ENCODE results near the gene AP1S2. TPM values are rescaled to one million over a fixed set of nuclear protein-coding genes. Genes with fewer than 3 reads are reported as not detected.

AP1S2 gene
- total and polyA plus RNA-seq, 9 of the 15 experiments (the other 6 are each of a cell fraction or from before 2014, with no cell fraction given): 11.1 to 64.2 (median 25.8) TPM

GRCh38 chrX:15888062-15888461 is 33.4 kb upstream of the AP1S2 start:
- no peak for ATAC-seq
- 7% methylated on average over 5 of the region's 5 CpGs for WGBS (ENCODE audit: insufficient coverage, low coverage, missing lambda C conversion rate)
- ChIA-PET POLR2A (no interaction called here), CTCF (ENCODE audit: low intra/inter-chr PET ratio) (no interaction called here)
- BruUV-seq (replicated peaks): no TSS peak
- H3K4me3 ChIP-seq: no peak overlapping the region
- peaks cover 0 to 5% of the 10 kb centered on the region in 2 experiments; a peak in 1 of 5 replicates for H3K27me3 ChIP-seq (ENCODE audit: control insufficient read depth in 2 of 2, insufficient read depth in 2 of 2, low read length in 2 of 2)
- peaks cover 0 to 5% of the 10 kb centered on the region in 2 experiments; a peak in 1 of 5 replicates for H3K4me1 ChIP-seq (replicated peaks in 1 of 2; ENCODE audit: control insufficient read depth in 2 of 2, insufficient read depth in 2 of 2, low read length in 2 of 2)
- DNase-seq (ENCODE audit: extremely low read depth in 1 of 4, low spot score in 3 of 4): no peak
- in situ Hi-C loops (cut with MboI) (no loop called here), intact Hi-C loops (cut with micrococcal nuclease) (no loop called here)
- peak overlapping the region; percentile 32; the same call in 1 of the 2 replicates for H2AFZ ChIP-seq (ENCODE audit: low read depth, low read length)
- no peaks in the 10 kb centered on the region for H3K36me3 ChIP-seq (ENCODE audit: control insufficient read depth, insufficient read depth, low read length)
- H3K27ac ChIP-seq (ENCODE audit: extremely low read depth, low read depth, low read length): no peak overlapping the region
- no peak for FAIRE-seq
- no peaks in the 10 kb centered on the region for H3K9me3 ChIP-seq (replicated peaks; ENCODE audit: control insufficient read depth, insufficient read depth, low read depth, low read length)
- TF ChIP-seq EP300 (IDR thresholded peaks at IDR 0.05; ENCODE audit: low read length): no peak
- TF ChIP-seq ZNF584 (CRISPR knock-in tag; IDR thresholded peaks at IDR 0.05; ENCODE audit: low read depth): no peak
- no peak for TF ChIP-seq SIX5 (IDR thresholded peaks at IDR 0.05; ENCODE audit: borderline replicate concordance in 1 of 2, insufficient read depth in 1 of 2, low read depth in 1 of 2, low read length in 2 of 2)
- TF ChIP-seq ZNF311 (CRISPR knock-in tag; IDR thresholded peaks at IDR 0.05): no peak
- no peak for TF ChIP-seq ZNF785 (CRISPR knock-in tag; IDR thresholded peaks at IDR 0.05)
- no peak for TF ChIP-seq NUFIP1 (IDR thresholded peaks at IDR 0.05; ENCODE audit: partially characterized antibody)
- no peak for TF ChIP-seq POLR2AphosphoS5 (IDR thresholded peaks at IDR 0.05; ENCODE audit: control insufficient read depth, insufficient read depth, low read depth, low read length)
- no peaks in the 10 kb centered on the region for H4K20me1 ChIP-seq (replicated peaks; ENCODE audit: control insufficient read depth, insufficient read depth, low read length)
- no peaks in the 10 kb centered on the region for H3K9me1 ChIP-seq (ENCODE audit: control insufficient read depth, insufficient read depth, low read length)
- no peak overlapping the region; a peak in 1 of 4 replicates for H3K9ac ChIP-seq (ENCODE audit: insufficient read depth in 1 of 2, low read depth in 2 of 2, low read length in 2 of 2)
- no peak overlapping the region for H3K4me2 ChIP-seq (ENCODE audit: insufficient read depth, low read length)
- H3K79me2 ChIP-seq (ENCODE audit: control insufficient read depth, insufficient read depth, low read length): no peaks in the 10 kb centered on the region

GRCh38 chrX:15883540-15883863 is 28.9 kb upstream of the AP1S2 start:
- Histone ChIP-seq H3K9me3 (replicated peaks; ENCODE audit: control insufficient read depth, insufficient read depth, low read depth, low read length) (no peaks in the 10 kb centered on the region), H3K9me1 (ENCODE audit: control insufficient read depth, insufficient read depth, low read length) (no peaks in the 10 kb centered on the region), H3K9ac (ENCODE audit: insufficient read depth in 1 of 2, low read depth in 2 of 2, low read length in 2 of 2) (no peak overlapping the region), H3K36me3 (ENCODE audit: control insufficient read depth, insufficient read depth, low read length) (no peaks in the 10 kb centered on the region), H3K27me3 (ENCODE audit: control insufficient read depth in 2 of 2, insufficient read depth in 2 of 2, low read length in 2 of 2) (peaks cover 0 to 5% of the 10 kb centered on the region in 2 experiments; a peak in 1 of 5 replicates), H2AFZ (ENCODE audit: low read depth, low read length) (no peak overlapping the region), H3K4me1 (replicated peaks in 1 of 2; ENCODE audit: control insufficient read depth in 2 of 2, insufficient read depth in 2 of 2, low read length in 2 of 2) (peaks cover 0 to 5% of the 10 kb centered on the region in 2 experiments; a peak in 2 of 5 replicates), H4K20me1 (replicated peaks; ENCODE audit: control insufficient read depth, insufficient read depth, low read length) (no peaks in the 10 kb centered on the region), H3K4me3 (no peak overlapping the region), H3K4me2 (ENCODE audit: insufficient read depth, low read length) (no peak overlapping the region), H3K27ac (ENCODE audit: extremely low read depth, low read depth, low read length) (no peak overlapping the region), H3K79me2 (ENCODE audit: control insufficient read depth, insufficient read depth, low read length) (no peaks in the 10 kb centered on the region)
- POLR2A ChIA-PET: no interaction called here
- intact Hi-C loops (cut with micrococcal nuclease) (no loop called here), in situ Hi-C loops (cut with MboI) (no loop called here)
- DNase-seq (ENCODE audit: extremely low read depth in 1 of 4, low spot score in 3 of 4) (no peak), FAIRE-seq (no peak), ATAC-seq (no peak)
- no TSS peak for BruUV-seq (replicated peaks)
- WGBS (ENCODE audit: insufficient coverage, low coverage, missing lambda C conversion rate): 57% methylated on average over 3 of the region's 3 CpGs
- CTCF ChIA-PET (ENCODE audit: low intra/inter-chr PET ratio): no interaction called here
- no peak for TF ChIP-seq CHD1 (IDR thresholded peaks at IDR 0.05; ENCODE audit: low read length)
- no peak for TF ChIP-seq ZNF3 (CRISPR knock-in tag; IDR thresholded peaks at IDR 0.05)
- no peak for TF ChIP-seq THRB (CRISPR knock-in tag; conservative IDR thresholded peaks at IDR 0.05)
- no peak for TF ChIP-seq JUN (IDR thresholded peaks at IDR 0.05; ENCODE audit: borderline replicate concordance, low read depth, low read length)
- no peak for TF ChIP-seq JUN (CRISPR knock-in tag; IDR thresholded peaks at IDR 0.05; ENCODE audit: borderline replicate concordance)
- no peak for TF ChIP-seq YY1 (IDR thresholded peaks at IDR 0.05; ENCODE audit: borderline replicate concordance in 1 of 3, control insufficient read depth in 1 of 3, extremely low read depth in 1 of 3, insufficient read depth in 3 of 3, insufficient read length in 1 of 3, insufficient replicate concordance in 2 of 3, low read depth in 1 of 3, low read length in 2 of 3)
- no peak for TF ChIP-seq CBX2 (IDR thresholded peaks at IDR 0.05; ENCODE audit: insufficient read depth, low read length, poor library complexity, severe bottlenecking)
- TF ChIP-seq MTA2 (IDR thresholded peaks at IDR 0.05; ENCODE audit: low read depth): no peak
